GM23248 (cell line): ENCODE measurements around the gene QPRT.

Experiments used
- EZH2 ChIP-seq: fragments of 200-600 bp; sonication (generic); IDR thresholded peaks from 2 replicates; pipeline ENCODE4 v1.6.1; 2018; ENCODE audit warnings: antibody characterized with exemption, mild to moderate bottlenecking; ENCODE audit not compliant: insufficient read depth, poor library complexity, severe bottlenecking
- EZH2phosphoT487 ChIP-seq: fragments of 200-600 bp; sonication (generic); IDR thresholded peaks from 2 replicates; pipeline ENCODE4 v1.6.1; 2018; ENCODE audit warnings: antibody characterized with exemption, moderate library complexity, mild to moderate bottlenecking, low read depth; ENCODE audit not compliant: insufficient read depth

DNA sequence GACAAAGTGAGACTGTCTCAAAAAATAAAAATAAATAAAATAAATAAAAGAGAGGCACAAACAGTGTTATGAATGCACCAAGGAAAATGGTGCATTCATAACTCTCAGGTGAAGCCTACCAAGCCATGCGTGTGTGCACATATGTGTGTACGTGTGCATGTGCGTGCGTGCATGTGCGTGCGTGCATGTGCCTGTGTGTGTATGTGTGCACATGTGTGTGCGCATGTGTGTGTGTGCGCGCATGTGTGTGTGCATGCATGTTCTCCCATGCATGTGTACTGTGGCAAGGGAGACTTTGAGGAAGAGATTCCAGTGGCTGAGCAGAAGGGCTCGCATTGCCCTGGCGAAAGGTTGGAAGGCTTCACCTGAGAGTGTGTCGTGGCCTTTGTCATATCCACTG is 11.2 kb upstream of the QPRT start:
- TF ChIP-seq EZH2phosphoT487, result no peak
- TF ChIP-seq EZH2, result no peak
